Measurements from ENCODE around the gene TMEM163. TPM values are rescaled to one million over a fixed set of nuclear protein-coding genes. Genes with fewer than 3 reads are reported as not detected.
"Not testable (repeated sequence)": the region's sequence is repeated elsewhere in the genome, so short reads cannot be mapped to it uniquely, and the experiment has no call there.

The TMEM163 gene
- polyA plus RNA-seq, 6 donors from 2014 or later, result 0.33 to 1.0 (median 0.47) TPM

- ATAC-seq (ENCODE audit: low read depth in 2 of 2), result no peak
Observed at GRCh38 chr2:134568413-134568812, 150.4 kb downstream of the TMEM163 start.

GRCh38 chr2:134567666-134568065, 151.1 kb downstream of the TMEM163 start:
- H3K9me3 Mint-ChIP-seq, result no peaks in the 10 kb centered on the region
- ATAC-seq (ENCODE audit: low read depth in 2 of 2) (no peak), DNase-seq (no peak)
- peaks cover 0 to 16% (median 0%) of the 10 kb centered on the region in 3 donors for H3K27me3 Mint-ChIP-seq
- H3K4me3 Mint-ChIP-seq, result no peak overlapping the region
- peaks cover 0 to 6% (median 0%) of the 10 kb centered on the region in 3 donors for H3K4me1 Mint-ChIP-seq
- H3K36me3 Mint-ChIP-seq, result no peaks in the 10 kb centered on the region
- no peak overlapping the region for H3K27ac Mint-ChIP-seq

More at GRCh38 chr2:134568413-134568812, 150.4 kb downstream of the TMEM163 start:
- peaks cover 0 to 6% (median 0%) of the 10 kb centered on the region in 3 donors for H3K4me1 Mint-ChIP-seq
- no peaks in the 10 kb centered on the region for H3K9me3 Mint-ChIP-seq
- no peak overlapping the region for H3K4me3 Mint-ChIP-seq
- peak overlapping the region in 3 of 6 donors; percentile 24 to 55 (median 29) for H3K27ac Mint-ChIP-seq
- no peak for DNase-seq
- H3K27me3 Mint-ChIP-seq, result peaks cover 0 to 18% (median 0%) of the 10 kb centered on the region in 3 donors
- no peaks in the 10 kb centered on the region for H3K36me3 Mint-ChIP-seq

- not testable (repeated sequence) for H3K4me1 Mint-ChIP-seq; H3K9me3 Mint-ChIP-seq; ATAC-seq (ENCODE audit: low read depth in 2 of 2); H3K36me3 Mint-ChIP-seq; H3K27ac Mint-ChIP-seq; H3K4me3 Mint-ChIP-seq; DNase-seq
- H3K27me3 Mint-ChIP-seq, result peaks cover 0 to 10% (median 0%) of the 10 kb centered on the region in 3 donors
Observed at GRCh38 chr2:134564955-134565354, 153.8 kb downstream of the TMEM163 start.

- Mint-ChIP-seq H3K4me1 (peaks cover 0 to 4% (median 0%) of the 10 kb centered on the region in 3 donors), H3K9me3 (no peaks in the 10 kb centered on the region), H3K27me3 (peaks cover 0 to 10% (median 0%) of the 10 kb centered on the region in 3 donors), H3K27ac (no peak overlapping the region), H3K36me3 (no peaks in the 10 kb centered on the region), H3K4me3 (no peak overlapping the region)
- no peak for ATAC-seq (ENCODE audit: low read depth in 2 of 2)
- no peak for DNase-seq
Observed at GRCh38 chr2:134564549-134564948, 154.3 kb downstream of the TMEM163 start.

GRCh38 chr2:134558208-134558830, 160.5 kb downstream of the TMEM163 start:
- H3K9me3 Mint-ChIP-seq, result no peaks in the 10 kb centered on the region
- H3K27ac Mint-ChIP-seq, result peak overlapping the region in 1 of 6 donors; percentile 21
- ATAC-seq (ENCODE audit: low read depth in 2 of 2), result no peak
- H3K27me3 Mint-ChIP-seq, result peaks cover 0 to 3% (median 0%) of the 10 kb centered on the region in 3 donors
- DNase-seq, result no peak
- peaks cover 0 to 4% (median 0%) of the 10 kb centered on the region in 3 donors for H3K4me1 Mint-ChIP-seq
- no peak overlapping the region for H3K4me3 Mint-ChIP-seq
- no peaks in the 10 kb centered on the region for H3K36me3 Mint-ChIP-seq

GRCh38 chr2:134555411-134555810, 163.4 kb downstream of the TMEM163 start:
- ATAC-seq (ENCODE audit: low read depth in 2 of 2), result no peak
- H3K27ac Mint-ChIP-seq, result no peak overlapping the region

GRCh38 chr2:134553657-134554056, 165.1 kb downstream of the TMEM163 start:
- H3K27me3 Mint-ChIP-seq, result peaks cover 0 to 5% (median 0%) of the 10 kb centered on the region in 3 donors
- no peak for ATAC-seq (ENCODE audit: low read depth in 2 of 2)
- peak overlapping the region in 1 of 6 donors; percentile 49 for H3K27ac Mint-ChIP-seq
- H3K9me3 Mint-ChIP-seq, result no peaks in the 10 kb centered on the region
- H3K4me1 Mint-ChIP-seq, result no peaks in the 10 kb centered on the region
- no peak overlapping the region for H3K4me3 Mint-ChIP-seq
- no peak for DNase-seq
- H3K36me3 Mint-ChIP-seq, result no peaks in the 10 kb centered on the region

More at GRCh38 chr2:134555411-134555810, 163.4 kb downstream of the TMEM163 start:
- Mint-ChIP-seq H3K9me3 (no peaks in the 10 kb centered on the region), H3K4me3 (no peak overlapping the region), H3K4me1 (peaks cover 0 to 4% (median 0%) of the 10 kb centered on the region in 3 donors), H3K36me3 (no peaks in the 10 kb centered on the region), H3K27me3 (peaks cover 0 to 5% (median 0%) of the 10 kb centered on the region in 3 donors)
- DNase-seq, result no peak

- ATAC-seq (ENCODE audit: low read depth in 2 of 2), result no peak
- peak overlapping the region in 1 of 6 donors; percentile 44 for H3K27ac Mint-ChIP-seq
- H3K4me1 Mint-ChIP-seq, result no peaks in the 10 kb centered on the region
- no peaks in the 10 kb centered on the region for H3K9me3 Mint-ChIP-seq
- no peak for DNase-seq
- no peaks in the 10 kb centered on the region for H3K36me3 Mint-ChIP-seq
- H3K4me3 Mint-ChIP-seq, result no peak overlapping the region
- peaks cover 0 to 10% (median 2%) of the 10 kb centered on the region in 3 donors for H3K27me3 Mint-ChIP-seq
Observed at GRCh38 chr2:134550566-134551164, 168.1 kb downstream of the TMEM163 start.

- H3K36me3 Mint-ChIP-seq, result no peaks in the 10 kb centered on the region
- H3K27ac Mint-ChIP-seq, result peak overlapping the region in 1 of 6 donors; percentile 20
- no peak overlapping the region for H3K4me3 Mint-ChIP-seq
- H3K9me3 Mint-ChIP-seq, result no peaks in the 10 kb centered on the region
- no peaks in the 10 kb centered on the region for H3K4me1 Mint-ChIP-seq
- ATAC-seq (ENCODE audit: low read depth in 2 of 2) (no peak), DNase-seq (no peak)
- H3K27me3 Mint-ChIP-seq, result peaks cover 6 to 20% (median 11%) of the 10 kb centered on the region in 3 donors
Observed at GRCh38 chr2:134549104-134549503, 169.7 kb downstream of the TMEM163 start.

GRCh38 chr2:134540990-134541389, 177.8 kb downstream of the TMEM163 start:
- ATAC-seq (ENCODE audit: low read depth in 2 of 2), result no peak
- peaks cover 6 to 12% (median 11%) of the 10 kb centered on the region in 3 donors for H3K27me3 Mint-ChIP-seq

GRCh38 chr2:134539981-134540380, 178.8 kb downstream of the TMEM163 start:
- no peak for ATAC-seq (ENCODE audit: low read depth in 2 of 2)
- Mint-ChIP-seq H3K27me3 (peaks cover 0 to 2% (median 2%) of the 10 kb centered on the region in 3 donors), H3K4me1 (no peaks in the 10 kb centered on the region), H3K9me3 (no peaks in the 10 kb centered on the region), H3K36me3 (no peaks in the 10 kb centered on the region), H3K27ac (no peak overlapping the region), H3K4me3 (no peak overlapping the region)
- no peak for DNase-seq

More at GRCh38 chr2:134540990-134541389, 177.8 kb downstream of the TMEM163 start:
- Mint-ChIP-seq H3K4me3 (no peak overlapping the region), H3K9me3 (no peaks in the 10 kb centered on the region), H3K4me1 (no peaks in the 10 kb centered on the region), H3K36me3 (no peaks in the 10 kb centered on the region), H3K27ac (no peak overlapping the region)
- DNase-seq, result no peak

GRCh38 chr2:134537702-134538101, 181.1 kb downstream of the TMEM163 start:
- Mint-ChIP-seq H3K4me1 (no peaks in the 10 kb centered on the region), H3K27me3 (no peaks in the 10 kb centered on the region), H3K9me3 (no peaks in the 10 kb centered on the region), H3K36me3 (no peaks in the 10 kb centered on the region), H3K27ac (no peak overlapping the region), H3K4me3 (no peak overlapping the region)
- ATAC-seq (ENCODE audit: low read depth in 2 of 2) (no peak), DNase-seq (no peak)

- ATAC-seq (ENCODE audit: low read depth in 2 of 2) (no peak), DNase-seq (no peak)
- Mint-ChIP-seq H3K4me1 (no peaks in the 10 kb centered on the region), H3K4me3 (no peak overlapping the region), H3K36me3 (no peaks in the 10 kb centered on the region), H3K27me3 (no peaks in the 10 kb centered on the region), H3K27ac (peak overlapping the region in 1 of 6 donors; percentile 39), H3K9me3 (no peaks in the 10 kb centered on the region)
Observed at GRCh38 chr2:134537121-134537520, 181.7 kb downstream of the TMEM163 start.

- H3K4me3 Mint-ChIP-seq, result no peak overlapping the region
- H3K27me3 Mint-ChIP-seq, result no peaks in the 10 kb centered on the region
- peak overlapping the region in 1 of 6 donors; percentile 57 for H3K27ac Mint-ChIP-seq
- DNase-seq (no peak), ATAC-seq (ENCODE audit: low read depth in 2 of 2) (no peak)
- no peaks in the 10 kb centered on the region for H3K4me1 Mint-ChIP-seq
- no peaks in the 10 kb centered on the region for H3K9me3 Mint-ChIP-seq
- no peaks in the 10 kb centered on the region for H3K36me3 Mint-ChIP-seq
Observed at GRCh38 chr2:134536296-134536695, 182.5 kb downstream of the TMEM163 start.

Measured in naive B cell (primary cell).